ENCODE results near the gene ARID2.

- TF ChIP-seq CTCF (conservative IDR thresholded peaks at IDR 0.05; ENCODE audit: low read depth, low read length) (no peak), EZH2 (IDR thresholded peaks at IDR 0.05; ENCODE audit: borderline replicate concordance, low read depth, low read length, poor library complexity, severe bottlenecking) (no peak)
Observed at GRCh38 chr12:45898094-45898493, 168.6 kb downstream of the ARID2 start.
